ENCODE data around the gene ARVCF.

- TF ChIP-seq EZH2 (IDR thresholded peaks at IDR 0.05; ENCODE audit: insufficient read depth, poor library complexity, severe bottlenecking) = no peak
- no peak for TF ChIP-seq EZH2phosphoT487 (IDR thresholded peaks at IDR 0.05; ENCODE audit: insufficient read depth, low read depth)
Observed at GRCh38 chr22:20060700-20061480, 44.3 kb upstream of the ARVCF start.
